HCT116 (cell line): Measurements from ENCODE around the gene DRC7. TPM values are rescaled to one million over a fixed set of nuclear protein-coding genes. Genes with fewer than 3 reads are reported as not detected.

Experiments
- ATAC-seq: fragments of 200-7000 bp; cut with Tn5 transposase; 2 replicates; pipeline ENCODE4 v1.9.1; 2020; ENCODE audit warnings: mild to moderate bottlenecking, moderate library complexity
- BruUV-seq: library from RNA; stranded (reverse); fragments of 400-500 nt; replicated peaks from 2 replicates; lab custom pipeline; 2021; lab: Mats Ljungman, UMichigan
- CTCF ChIA-PET: fragments of 300-600 bp; sonication (Branson Sonifier 250); formaldehyde crosslinking; loops from one replicate; lab custom pipeline; 2021; ENCODE audit warnings: antibody characterized with exemption; lab: Charles Lee
- POLR2A ChIA-PET: fragments of 300-600, 350-600 bp; sonication (Branson Sonifier 250); formaldehyde crosslinking; loops from one replicate; lab custom pipeline; 2021; ENCODE audit warnings: antibody characterized with exemption; lab: Charles Lee
- RAD21 ChIA-PET, 2 experiments: fragments of 300-600 bp; sonication (Branson Sonifier 250); formaldehyde crosslinking; loops; one replicate each; lab custom pipeline; 2023; ENCODE audit warnings: low total read pairs in 2 of 2; ENCODE audit not compliant: uncharacterized antibody in 2 of 2, unreplicated experiment in 2 of 2, low non-redundant PET in 1 of 2; lab: Charles Lee
- DNase-seq: peaks from one replicate; pipeline ENCODE4 v3.0.0-alpha.2; 2010; ENCODE audit warnings: low read depth, low spot score
- H2AFZ ChIP-seq: fragments of 200-600 bp; shearing (Covaris generic), sonication (generic); 2 replicates; pipeline ENCODE4 v1.6.1; 2017; ENCODE audit warnings: low read depth, mixed run types, mixed read lengths, antibody characterized with exemption, low read length; ENCODE audit not compliant: poor library complexity, severe bottlenecking
- H3K27ac ChIP-seq: 2 replicates; pipeline ENCODE4 v1.5.1; 2012; ENCODE audit warnings: low read depth, low read length
- H3K27me3 ChIP-seq: fragments of 200-600 bp; sonication (generic); 2 replicates; pipeline ENCODE4 v1.6.1; 2016; ENCODE audit warnings: mixed run types, low read length, mixed read lengths; ENCODE audit not compliant: insufficient read depth
- H3K36me3 ChIP-seq, 2 experiments: fragments of 200-500 bp in 1 of 2; fragments of 200-600 bp in 1 of 2; sonication (Bioruptor generic) in 1 of 2; sonication (generic) in 1 of 2; 2 replicates each; pipeline versions ENCODE4 v1.5.1 to v1.6.1; 2014 to 2016; ENCODE audit warnings: low read length in 2 of 2, inconsistent platforms in 1 of 2, mixed read lengths in 1 of 2, mixed run types in 1 of 2; ENCODE audit not compliant: insufficient read depth in 2 of 2, control insufficient read depth in 1 of 2
- H3K4me1 ChIP-seq, 2 experiments: fragments of 200-600 bp in 1 of 2; sonication (generic) in 1 of 2; 2 replicates each; pipeline versions ENCODE4 v1.5.1 to v1.6.1; 2012 to 2017; ENCODE audit warnings: low read length in 2 of 2, inconsistent platforms in 1 of 2, mild to moderate bottlenecking in 1 of 2, mixed read lengths in 1 of 2, mixed run types in 1 of 2, moderate library complexity in 1 of 2; ENCODE audit not compliant: insufficient read depth in 2 of 2, control insufficient read depth in 1 of 2
- H3K4me2 ChIP-seq: fragments of 200-600 bp; sonication (generic); 2 replicates; pipeline ENCODE4 v1.6.1; 2017; ENCODE audit warnings: mixed run types, low read length, mixed read lengths
- H3K4me3 ChIP-seq, 2 experiments: fragments of 200-600 bp in 1 of 2; sonication (generic) in 1 of 2; replicated peaks in 1 of 2; 2 replicates each; pipeline ENCODE4 v1.5.1; 2011 to 2016; ENCODE audit warnings: low read length in 2 of 2, control low read depth in 1 of 2, low read depth in 1 of 2, mild to moderate bottlenecking in 1 of 2, mixed read lengths in 1 of 2, mixed run types in 1 of 2
- H3K79me2 ChIP-seq: fragments of 200-600 bp; sonication (generic); 2 replicates; pipeline ENCODE4 v1.6.1; 2017; ENCODE audit warnings: mild to moderate bottlenecking, mixed run types, low read length, moderate library complexity, mixed read lengths; ENCODE audit not compliant: insufficient read depth
- H3K9ac ChIP-seq: fragments of 200-600 bp; sonication (generic); 2 replicates; pipeline ENCODE4 v1.6.1; 2016; ENCODE audit warnings: low read length, mixed read lengths
- H3K9me2 ChIP-seq: fragments of 200-600 bp; sonication (generic), shearing (Covaris generic); 2 replicates; pipeline ENCODE4 v1.6.1; 2017; ENCODE audit warnings: mixed run types, mild to moderate bottlenecking, moderate library complexity; ENCODE audit not compliant: insufficient read depth
- H3K9me3 ChIP-seq, 2 experiments: fragments of 200-500 bp in 1 of 2; fragments of 200-600 bp in 1 of 2; sonication (Bioruptor generic) in 1 of 2; sonication (generic) in 1 of 2; 2 replicates each; pipeline ENCODE4 v1.6.1; 2014 to 2017; ENCODE audit warnings: low read length in 2 of 2, mixed read lengths in 2 of 2, inconsistent platforms in 1 of 2, low read depth in 1 of 2, mild to moderate bottlenecking in 1 of 2, mixed run types in 1 of 2, moderate library complexity in 1 of 2; ENCODE audit not compliant: control insufficient read depth in 1 of 2, insufficient read depth in 1 of 2
- H4K20me1 ChIP-seq: fragments of 200-600 bp; sonication (generic), shearing (Covaris generic); 2 replicates; pipeline ENCODE4 v1.6.1; 2017; ENCODE audit warnings: mixed run types, mild to moderate bottlenecking, moderate library complexity; ENCODE audit not compliant: insufficient read depth
- CBX3 ChIP-seq: IDR thresholded peaks from 2 replicates; pipeline ENCODE4 v1.6.1; 2012; ENCODE audit warnings: low read depth
- CEBPB ChIP-seq: IDR thresholded peaks from 2 replicates; pipeline ENCODE4 v1.6.1; 2012; ENCODE audit warnings: low read depth
- CTCF ChIP-seq, 3 experiments: fragments of 200-600 bp in 1 of 3; sonication (generic) in 1 of 3; IDR thresholded peaks in 2 of 3; conservative IDR thresholded peaks in 1 of 3; 2 replicates each; pipeline ENCODE4 v1.5.1; 2012 to 2017; ENCODE audit warnings: low read depth in 2 of 3, low read length in 2 of 3, antibody characterized with exemption in 1 of 3, borderline replicate concordance in 1 of 3, control low read depth in 1 of 3, mild to moderate bottlenecking in 1 of 3, mixed read lengths in 1 of 3, mixed run types in 1 of 3, moderate library complexity in 1 of 3; ENCODE audit not compliant: insufficient read depth in 1 of 3
- EGR1 ChIP-seq: IDR thresholded peaks from 2 replicates; pipeline ENCODE4 v1.6.1; 2012; ENCODE audit warnings: low read depth
- ELF1 ChIP-seq: IDR thresholded peaks from 2 replicates; pipeline ENCODE4 v1.6.1; 2012; ENCODE audit warnings: low read depth, borderline replicate concordance
- EZH2phosphoT487 ChIP-seq: fragments of 200-600 bp; IDR thresholded peaks from 2 replicates; pipeline ENCODE4 v1.6.1; 2018; ENCODE audit warnings: antibody characterized with exemption, borderline replicate concordance
- FOSL1 ChIP-seq: IDR thresholded peaks from 2 replicates; pipeline ENCODE4 v1.6.1; 2012; ENCODE audit warnings: low read depth
- JUND ChIP-seq: IDR thresholded peaks from 2 replicates; pipeline ENCODE4 v1.6.1; 2012
- POLR2A ChIP-seq: IDR thresholded peaks from 2 replicates; pipeline ENCODE4 v1.7.0; 2011; ENCODE audit warnings: borderline replicate concordance; ENCODE audit not compliant: insufficient read depth, insufficient read length; ENCODE audit errors: extremely low read depth
- POLR2AphosphoS5 ChIP-seq: IDR thresholded peaks from 2 replicates; pipeline ENCODE4 v1.6.1; 2011; ENCODE audit warnings: mild to moderate bottlenecking, low read depth, low read length, moderate library complexity
- RAD21 ChIP-seq: IDR thresholded peaks from 2 replicates; pipeline ENCODE4 v1.6.1; 2012; ENCODE audit warnings: low read depth, mild to moderate bottlenecking
- REST ChIP-seq: IDR thresholded peaks from 2 replicates; pipeline ENCODE4 v1.6.1; 2012; ENCODE audit warnings: low read depth
- SP1 ChIP-seq: IDR thresholded peaks from 2 replicates; pipeline ENCODE4 v1.6.1; 2012; ENCODE audit warnings: low read depth
- SRF ChIP-seq: IDR thresholded peaks from 2 replicates; pipeline ENCODE4 v1.6.1; 2012; ENCODE audit warnings: low read depth
- YY1 ChIP-seq: IDR thresholded peaks from 2 replicates; pipeline ENCODE4 v1.6.1; 2011; ENCODE audit warnings: low read length, low read depth, moderate library complexity, mild to moderate bottlenecking; ENCODE audit not compliant: insufficient replicate concordance; ENCODE audit errors: extremely low read depth
- ZFX ChIP-seq: fragments of 450-650 bp; IDR thresholded peaks from 2 replicates; pipeline ENCODE4 v1.6.1; 2017
- ZNF274 ChIP-seq: fragments of 200-500 bp; sonication (Bioruptor generic); IDR thresholded peaks from 2 replicates; pipeline ENCODE4 v1.6.1; 2014; ENCODE audit warnings: mild to moderate bottlenecking, low read depth, low read length, inconsistent platforms
- intact Hi-C: fragments of 100-400 bp; cut with micrococcal nuclease; formaldehyde crosslinking; loops from 2 replicates; pipeline ENCODE4 v1.10.0; 2022
- total RNA-seq: library from RNA; stranded (reverse); gene quantifications from one replicate; pipeline ENCODE4 v1.2.1, GENCODE V29; 2021; ENCODE audit not compliant: unreplicated experiment
- TF ChIP-seq, protein P1 (sequence below): IDR thresholded peaks from 2 replicates; pipeline ENCODE4 v1.6.1; 2012

Gene DRC7
- total RNA-seq, 1 experiment from 2014 or later, result 0.91 TPM

- no peak overlapping the region for H3K27ac ChIP-seq
- TF ChIP-seq EGR1, result no peak
- no peak for TF ChIP-seq ZFX
- no peak for TF ChIP-seq REST
- no peak for TF ChIP-seq SRF
- TF ChIP-seq POLR2A, result no peak
- TF ChIP-seq YY1, result no peak
- TF ChIP-seq ELF1, result no peak
- no peak for TF ChIP-seq CBX3
- no peak for TF ChIP-seq EZH2phosphoT487
- no peak for TF ChIP-seq JUND
- no peak for TF ChIP-seq CTCF (IDR thresholded peaks at IDR 0.05 in 2 of 3, conservative IDR thresholded peaks at IDR 0.05 in 1 of 3; ENCODE audit: borderline replicate concordance in 1 of 3, insufficient read depth in 1 of 3, low read depth in 2 of 3, low read length in 2 of 3)
- no peak for TF ChIP-seq POLR2AphosphoS5
- TF ChIP-seq FOSL1, result no peak
- no peak for TF ChIP-seq RAD21
- TF ChIP-seq SP1, result no peak
- no peak for TF ChIP-seq ZNF274
- no peak for TF ChIP-seq CEBPB
- TF ChIP-seq, protein P1, sequence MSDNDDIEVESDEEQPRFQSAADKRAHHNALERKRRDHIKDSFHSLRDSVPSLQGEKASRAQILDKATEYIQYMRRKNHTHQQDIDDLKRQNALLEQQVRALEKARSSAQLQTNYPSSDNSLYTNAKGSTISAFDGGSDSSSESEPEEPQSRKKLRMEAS, result no peak
Measured at GRCh38 chr16:57694231-57694724, 328 bp upstream of the DRC7 start.

More at GRCh38 chr16:57694231-57694724, 328 bp upstream of the DRC7 start:
- peak; percentile 25 for ATAC-seq
- H3K36me3 ChIP-seq, result no peaks in the 10 kb centered on the region
- no peaks in the 10 kb centered on the region for H3K9me3 ChIP-seq
- H3K9ac ChIP-seq, result no peak overlapping the region
- H4K20me1 ChIP-seq, result no peaks in the 10 kb centered on the region
- no peaks in the 10 kb centered on the region for H3K79me2 ChIP-seq
- H3K9me2 ChIP-seq, result no peaks in the 10 kb centered on the region
- POLR2A ChIA-PET, result no interaction called here
- H3K4me3 ChIP-seq, result no peak overlapping the region
- CTCF ChIA-PET, result no interaction called here
- intact Hi-C loops, result no loop called here
- no TSS peak for BruUV-seq
- H2AFZ ChIP-seq, result peak overlapping the region; percentile 49
- no peak for DNase-seq
- RAD21 ChIA-PET, result interaction anchor here in 1 of 2 experiments (0.6 kb wide), 1 partner anchor 18 kb away, joined by 3 read pairs; no protein-coding TSS in a partner anchor
- no peaks in the 10 kb centered on the region for H3K27me3 ChIP-seq
- H3K4me1 ChIP-seq, result peaks cover 0 to 4% of the 10 kb centered on the region in 2 experiments; a peak in 1 of 4 replicates
- peak overlapping the region; percentile 66 for H3K4me2 ChIP-seq
